Activated naive CD4-positive, alpha-beta T cell treated with anti-CD3 and anti-CD28 coated beads for 36 hours (primary cell): ENCODE measurements around the gene LUZP2. TPM values are rescaled to one million over a fixed set of nuclear protein-coding genes. Genes with fewer than 3 reads are reported as not detected.

ENCODE experiments used
- CTCF ChIA-PET: fragments of 350-600 bp; sonication (Branson Sonifier 250); formaldehyde crosslinking; loops from one replicate; lab custom pipeline; 2021; ENCODE audit warnings: antibody characterized with exemption; lab: Charles Lee
- DNase-seq: peaks from one replicate; pipeline ENCODE4 v3.0.0-alpha.2; 2020
- H3K27ac Mint-ChIP-seq: one replicate; pipeline ENCODE4 v1.8.0; 2021; ENCODE audit warnings: mild to moderate bottlenecking, mixed read lengths
- H3K27me3 Mint-ChIP-seq: one replicate; pipeline ENCODE4 v1.8.0; 2021; ENCODE audit warnings: low read depth, mixed read lengths
- H3K36me3 Mint-ChIP-seq: one replicate; pipeline ENCODE4 v1.8.0; 2021; ENCODE audit warnings: low read depth, mixed read lengths
- H3K4me1 Mint-ChIP-seq: one replicate; pipeline ENCODE4 v1.8.0; 2021; ENCODE audit warnings: low read depth, mixed read lengths
- H3K4me3 Mint-ChIP-seq: one replicate; pipeline ENCODE4 v1.8.0; 2021; ENCODE audit warnings: mild to moderate bottlenecking, moderate library complexity, mixed read lengths
- H3K9me3 Mint-ChIP-seq: one replicate; pipeline ENCODE4 v1.8.0; 2021; ENCODE audit warnings: mixed read lengths
- intact Hi-C: fragments of 100-400 bp; cut with micrococcal nuclease; formaldehyde crosslinking; loops from one replicate; pipeline ENCODE4 v1.15.1; 2023
- total RNA-seq, 2 experiments: library from RNA; stranded (reverse); gene quantifications; one replicate each; pipeline ENCODE4 v1.2.3, GENCODE V29; 2021

The LUZP2 gene
- total RNA-seq, 2 experiments from 2014 or later: not detected

DNA sequence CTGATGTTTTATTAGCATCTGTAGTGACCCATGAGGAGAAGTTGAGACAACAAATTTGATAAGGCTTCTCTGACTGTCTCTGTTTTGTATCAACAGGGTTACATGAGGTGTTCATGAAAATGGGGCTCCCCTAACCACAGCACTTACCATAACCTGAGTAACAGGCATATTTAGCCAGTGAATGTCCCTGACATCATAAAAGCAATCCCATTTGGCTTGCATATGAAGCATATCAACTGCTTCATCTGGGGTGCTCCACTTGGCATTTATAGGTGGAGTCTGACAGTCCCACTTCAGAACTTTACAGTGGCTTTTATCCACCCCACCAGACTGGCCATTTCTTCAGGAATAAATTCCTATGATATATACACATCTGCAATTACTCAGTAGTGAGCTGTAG lies 257.6 kb downstream of the LUZP2 start:
- H3K9me3 Mint-ChIP-seq: no peaks in the 10 kb centered on the region
- H3K4me3 Mint-ChIP-seq: no peak overlapping the region
- H3K27me3 Mint-ChIP-seq: no peaks in the 10 kb centered on the region
- DNase-seq: no peak
- H3K27ac Mint-ChIP-seq: no peak overlapping the region
- no peaks in the 10 kb centered on the region for H3K36me3 Mint-ChIP-seq
- intact Hi-C loops: no loop called here
- no peaks in the 10 kb centered on the region for H3K4me1 Mint-ChIP-seq
- CTCF ChIA-PET: no interaction called here

DNA sequence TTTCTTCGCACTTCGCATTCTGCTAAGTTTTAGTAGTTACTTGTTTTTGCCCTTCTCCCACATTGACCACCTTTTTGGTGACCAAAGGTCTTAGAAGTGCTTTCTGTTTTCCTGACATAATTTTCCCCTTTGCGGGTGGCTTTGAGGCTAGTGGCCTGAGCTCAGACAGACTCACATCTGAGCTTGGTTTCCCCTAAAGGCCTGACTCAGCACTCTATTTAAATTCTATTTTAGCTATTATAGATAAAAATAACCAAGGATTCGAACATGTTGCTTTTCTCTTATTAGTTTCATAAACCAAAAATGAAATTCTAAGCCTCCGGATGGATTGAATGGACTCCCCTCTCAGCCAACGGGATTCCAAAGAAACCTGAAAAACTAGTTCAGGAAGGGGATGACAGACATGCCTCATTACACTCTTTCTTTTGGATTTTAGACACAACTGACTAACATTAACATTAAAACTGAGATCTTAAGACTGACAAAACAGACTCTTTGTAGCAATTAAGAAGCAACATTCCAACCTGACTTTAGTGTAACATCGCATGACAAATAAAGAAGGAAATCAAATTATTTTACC lies 258.5 kb downstream of the LUZP2 start:
- H3K9me3 Mint-ChIP-seq: no peaks in the 10 kb centered on the region
- DNase-seq: no peak
- intact Hi-C loops: no loop called here
- CTCF ChIA-PET: no interaction called here
- H3K27ac Mint-ChIP-seq: no peak overlapping the region
- no peak overlapping the region for H3K4me3 Mint-ChIP-seq
- no peaks in the 10 kb centered on the region for H3K36me3 Mint-ChIP-seq
- H3K27me3 Mint-ChIP-seq: no peaks in the 10 kb centered on the region
- no peaks in the 10 kb centered on the region for H3K4me1 Mint-ChIP-seq

- no peaks in the 10 kb centered on the region for H3K9me3 Mint-ChIP-seq
- no peaks in the 10 kb centered on the region for H3K4me1 Mint-ChIP-seq
- H3K27me3 Mint-ChIP-seq: no peaks in the 10 kb centered on the region
- intact Hi-C loops: no loop called here
- H3K27ac Mint-ChIP-seq: no peak overlapping the region
- H3K36me3 Mint-ChIP-seq: no peaks in the 10 kb centered on the region
- H3K4me3 Mint-ChIP-seq: no peak overlapping the region
- DNase-seq: no peak
- CTCF ChIA-PET: no interaction called here
Observed at GRCh38 chr11:24759742-24760141, 262.9 kb downstream of the LUZP2 start.

DNA sequence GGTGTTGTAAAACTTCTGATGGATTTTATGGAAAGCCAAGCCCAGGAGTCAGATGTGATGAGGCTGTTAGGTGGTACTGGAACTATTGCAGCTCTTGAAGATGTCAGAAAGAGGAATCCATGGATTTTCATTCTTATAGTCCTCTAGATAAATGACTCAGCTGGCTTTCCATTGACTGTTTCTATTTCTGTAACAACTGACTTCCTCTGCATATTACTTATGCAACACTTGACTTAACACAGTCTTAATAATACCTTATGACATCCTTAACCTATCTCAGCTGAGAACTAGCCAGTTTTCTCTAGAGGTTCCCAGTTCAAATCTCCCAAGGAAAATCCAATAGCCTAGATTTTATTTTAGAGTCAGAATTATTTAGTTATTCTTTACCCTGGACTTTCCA lies 263.8 kb downstream of the LUZP2 start:
- H3K27ac Mint-ChIP-seq: no peak overlapping the region

DNA sequence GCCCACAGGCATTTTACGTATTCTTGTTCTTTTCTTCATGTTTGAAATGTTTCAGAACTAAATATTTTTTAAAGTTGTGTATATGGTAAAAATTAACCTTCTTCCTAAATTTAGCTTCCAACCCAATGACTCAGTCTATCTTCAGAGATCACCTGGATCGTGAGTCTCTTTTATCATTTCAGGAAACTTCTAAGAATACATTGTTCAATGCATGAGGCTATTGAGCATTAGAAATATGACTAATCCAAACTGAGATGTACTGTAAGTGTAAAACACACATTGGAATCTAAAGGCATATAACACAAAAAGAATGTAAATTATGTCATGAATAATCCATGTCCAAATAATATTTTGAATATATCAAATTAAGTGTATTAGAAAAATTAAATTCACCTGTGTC lies 265.2 kb downstream of the LUZP2 start:
- H3K27ac Mint-ChIP-seq: no peak overlapping the region
- H3K4me1 Mint-ChIP-seq: no peaks in the 10 kb centered on the region
- no peak overlapping the region for H3K4me3 Mint-ChIP-seq
- no peaks in the 10 kb centered on the region for H3K36me3 Mint-ChIP-seq
- no peaks in the 10 kb centered on the region for H3K9me3 Mint-ChIP-seq
- intact Hi-C loops: no loop called here
- DNase-seq: no peak
- CTCF ChIA-PET: no interaction called here
- no peaks in the 10 kb centered on the region for H3K27me3 Mint-ChIP-seq

More for the DNA sequence above, 263.8 kb downstream of the LUZP2 start:
- no peaks in the 10 kb centered on the region for H3K36me3 Mint-ChIP-seq
- no peaks in the 10 kb centered on the region for H3K9me3 Mint-ChIP-seq
- no peak for DNase-seq
- intact Hi-C loops: no loop called here
- no peak overlapping the region for H3K4me3 Mint-ChIP-seq
- no peaks in the 10 kb centered on the region for H3K27me3 Mint-ChIP-seq
- H3K4me1 Mint-ChIP-seq: no peaks in the 10 kb centered on the region
- CTCF ChIA-PET: no interaction called here

DNA sequence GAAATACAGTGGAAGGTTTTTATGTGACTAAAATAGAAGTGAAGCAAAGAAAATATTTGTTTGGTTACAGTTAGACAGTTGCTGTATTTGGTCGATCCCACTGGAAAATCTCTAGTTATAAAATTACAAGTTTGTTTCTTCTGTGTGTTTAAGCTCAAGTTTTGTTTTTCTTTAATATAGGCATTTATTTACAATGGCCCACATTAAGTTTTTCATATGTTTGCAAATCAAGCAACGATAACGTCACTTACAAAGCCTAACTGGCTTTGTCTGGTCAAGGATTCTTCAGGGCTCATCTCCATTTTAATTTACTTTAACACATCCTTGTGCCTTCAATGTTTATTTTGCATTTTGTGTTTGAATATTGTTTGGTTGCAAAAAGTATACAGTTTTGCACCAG lies 270.6 kb downstream of the LUZP2 start:
- intact Hi-C loops: no loop called here
- Mint-ChIP-seq H3K4me1 (no peaks in the 10 kb centered on the region), H3K27me3 (no peaks in the 10 kb centered on the region), H3K9me3 (peaks cover 9% of the 10 kb centered on the region), H3K36me3 (no peaks in the 10 kb centered on the region), H3K27ac (no peak overlapping the region), H3K4me3 (no peak overlapping the region)
- DNase-seq: no peak
- CTCF ChIA-PET: no interaction called here

DNA sequence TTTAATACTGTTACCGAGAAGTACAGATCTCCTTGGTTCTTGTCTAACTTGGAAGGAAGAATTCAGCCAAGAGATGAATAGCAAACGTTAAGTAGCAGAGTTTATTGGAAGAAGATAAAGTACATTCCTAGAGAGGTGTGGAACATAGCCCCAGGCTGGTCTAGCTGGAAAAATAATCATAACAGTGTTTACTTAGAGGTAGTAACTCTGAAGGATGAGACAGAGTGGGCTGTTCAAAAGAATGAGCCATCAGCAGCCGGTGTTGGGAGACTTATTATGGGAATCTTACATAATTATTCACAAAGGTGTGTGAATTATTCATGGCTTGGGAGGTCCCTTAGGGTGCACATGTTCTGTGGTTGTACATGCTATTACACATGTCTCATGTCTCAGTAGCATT lies 276.5 kb downstream of the LUZP2 start:
- Mint-ChIP-seq H3K4me3 (no peak overlapping the region), H3K4me1 (no peaks in the 10 kb centered on the region), H3K27me3 (no peaks in the 10 kb centered on the region), H3K36me3 (no peaks in the 10 kb centered on the region), H3K27ac (no peak overlapping the region), H3K9me3 (peaks cover 7% of the 10 kb centered on the region)
- no peak for DNase-seq
- intact Hi-C loops: no loop called here
- CTCF ChIA-PET: no interaction called here

DNA sequence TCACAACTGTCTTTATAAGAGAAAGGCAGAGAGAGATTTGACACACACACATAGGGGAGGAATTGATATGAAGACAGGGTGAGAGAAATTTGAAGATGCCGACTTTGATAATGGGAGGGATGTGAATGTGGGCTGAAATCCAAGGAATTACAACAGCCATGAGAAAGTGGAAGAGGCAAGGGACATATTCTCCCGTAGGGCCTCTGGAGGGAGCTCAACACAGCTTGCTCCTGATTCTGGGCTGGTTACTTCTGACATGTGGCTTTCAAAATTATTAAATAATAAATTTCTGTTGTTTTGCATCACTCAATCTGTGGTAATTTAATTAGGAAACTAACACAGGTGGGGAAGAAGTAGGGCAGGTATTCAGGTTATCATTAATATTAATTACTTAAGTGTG lies 282.9 kb downstream of the LUZP2 start:
- Mint-ChIP-seq H3K4me1 (no peaks in the 10 kb centered on the region), H3K36me3 (no peaks in the 10 kb centered on the region), H3K27me3 (no peaks in the 10 kb centered on the region), H3K27ac (no peak overlapping the region), H3K4me3 (no peak overlapping the region), H3K9me3 (peaks cover 2% of the 10 kb centered on the region)
- no peak for DNase-seq
- CTCF ChIA-PET: no interaction called here
- intact Hi-C loops: no loop called here

DNA sequence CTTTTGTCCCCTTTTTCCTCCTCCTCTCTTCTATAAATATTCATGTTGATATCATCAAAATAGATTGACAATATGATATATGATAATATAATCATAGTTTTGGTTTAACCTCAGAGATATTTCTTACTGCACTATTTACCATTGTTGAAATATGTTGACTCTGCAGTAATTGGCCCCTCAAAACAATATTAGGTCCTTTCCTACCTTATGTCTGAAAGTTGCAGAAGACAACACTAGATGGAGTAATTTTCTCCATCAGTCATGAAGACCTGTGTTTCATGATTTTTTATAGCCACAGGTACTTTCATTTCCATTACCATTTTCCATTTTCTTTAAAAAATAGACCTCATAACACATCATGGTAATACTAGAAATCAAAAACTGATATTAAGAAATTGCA lies 284.4 kb downstream of the LUZP2 start:
- CTCF ChIA-PET: interaction anchor here (0.5 kb wide), 1 partner anchor 44 kb away, joined by 3 read pairs; no protein-coding TSS in a partner anchor
- intact Hi-C loops: no loop called here
- Mint-ChIP-seq H3K4me3 (no peak overlapping the region), H3K27ac (no peak overlapping the region), H3K4me1 (no peaks in the 10 kb centered on the region), H3K9me3 (peaks cover 4% of the 10 kb centered on the region), H3K27me3 (no peaks in the 10 kb centered on the region), H3K36me3 (no peaks in the 10 kb centered on the region)
- no peak for DNase-seq

DNA sequence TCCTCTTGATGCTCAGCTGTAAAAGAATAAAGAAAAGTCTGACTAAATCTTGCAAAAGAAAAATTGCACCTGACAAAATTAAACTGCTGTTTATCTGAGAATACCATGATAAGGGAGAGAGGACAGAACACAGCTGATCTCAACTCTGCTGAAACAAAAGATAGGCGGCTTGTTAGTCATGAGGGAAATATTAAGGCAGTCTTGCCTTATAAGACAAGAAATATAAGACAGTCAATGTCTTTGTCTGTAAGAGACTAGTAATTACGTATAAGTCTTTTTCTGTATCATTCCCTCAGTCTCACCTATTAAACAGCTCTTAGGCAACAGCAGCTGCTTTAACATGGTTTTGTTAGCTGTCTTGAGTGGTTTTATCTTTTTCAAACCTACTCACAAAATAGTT lies 296.6 kb downstream of the LUZP2 start:
- DNase-seq: no peak
- CTCF ChIA-PET: no interaction called here
- no peak overlapping the region for H3K27ac Mint-ChIP-seq
- H3K4me3 Mint-ChIP-seq: no peak overlapping the region
- no peaks in the 10 kb centered on the region for H3K36me3 Mint-ChIP-seq
- H3K27me3 Mint-ChIP-seq: no peaks in the 10 kb centered on the region
- H3K9me3 Mint-ChIP-seq: peaks cover 4% of the 10 kb centered on the region
- intact Hi-C loops: no loop called here
- no peaks in the 10 kb centered on the region for H3K4me1 Mint-ChIP-seq

DNA sequence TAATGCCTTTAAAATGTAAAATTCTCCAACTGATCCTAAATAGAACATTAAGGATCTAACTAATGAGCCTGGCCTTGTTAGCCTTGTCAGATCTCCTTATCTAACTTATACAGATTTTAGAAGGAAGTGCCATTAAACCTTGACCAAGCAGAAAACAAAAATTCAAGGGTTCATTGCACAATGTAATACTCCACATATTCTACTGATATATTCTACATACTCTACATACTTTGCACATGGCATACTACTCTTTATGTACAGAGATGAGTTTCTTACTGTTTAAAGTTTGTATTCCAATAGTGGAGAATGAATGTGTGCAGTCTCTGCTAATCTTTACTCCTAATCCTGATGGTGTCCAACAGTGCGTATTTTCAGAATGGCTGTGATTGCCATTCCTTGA lies 297.2 kb downstream of the LUZP2 start:
- no peaks in the 10 kb centered on the region for H3K27me3 Mint-ChIP-seq
- H3K4me3 Mint-ChIP-seq: no peak overlapping the region
- no peaks in the 10 kb centered on the region for H3K36me3 Mint-ChIP-seq
- no peak overlapping the region for H3K27ac Mint-ChIP-seq
- intact Hi-C loops: no loop called here
- no peak for DNase-seq
- peaks cover 3% of the 10 kb centered on the region for H3K9me3 Mint-ChIP-seq
- CTCF ChIA-PET: no interaction called here
- H3K4me1 Mint-ChIP-seq: no peaks in the 10 kb centered on the region

DNA sequence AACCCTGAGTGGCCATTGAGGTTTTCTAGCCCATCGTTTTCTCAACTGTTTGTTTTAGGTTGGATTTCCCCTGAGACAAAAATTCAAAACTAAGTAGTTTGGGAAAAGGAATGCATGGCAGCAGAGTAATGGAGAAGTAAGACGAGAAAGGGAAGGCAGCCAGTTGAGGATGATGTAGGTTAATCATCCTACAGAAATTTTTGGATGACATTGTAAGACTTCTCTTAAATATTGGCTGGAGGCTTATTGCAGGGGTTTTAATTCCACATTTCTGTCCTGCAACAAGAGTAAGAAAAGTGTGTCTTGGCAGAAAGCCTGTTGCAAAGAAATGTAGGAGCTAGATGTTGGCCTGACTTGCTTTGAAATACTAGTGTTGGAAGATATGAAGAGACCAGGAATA lies 308.8 kb downstream of the LUZP2 start:
- intact Hi-C loops: no loop called here
- H3K27me3 Mint-ChIP-seq: no peaks in the 10 kb centered on the region
- no peak for DNase-seq
- H3K36me3 Mint-ChIP-seq: no peaks in the 10 kb centered on the region
- H3K4me3 Mint-ChIP-seq: no peak overlapping the region
- H3K4me1 Mint-ChIP-seq: no peaks in the 10 kb centered on the region
- CTCF ChIA-PET: no interaction called here
- H3K9me3 Mint-ChIP-seq: peaks cover 8% of the 10 kb centered on the region
- H3K27ac Mint-ChIP-seq: no peak overlapping the region

DNA sequence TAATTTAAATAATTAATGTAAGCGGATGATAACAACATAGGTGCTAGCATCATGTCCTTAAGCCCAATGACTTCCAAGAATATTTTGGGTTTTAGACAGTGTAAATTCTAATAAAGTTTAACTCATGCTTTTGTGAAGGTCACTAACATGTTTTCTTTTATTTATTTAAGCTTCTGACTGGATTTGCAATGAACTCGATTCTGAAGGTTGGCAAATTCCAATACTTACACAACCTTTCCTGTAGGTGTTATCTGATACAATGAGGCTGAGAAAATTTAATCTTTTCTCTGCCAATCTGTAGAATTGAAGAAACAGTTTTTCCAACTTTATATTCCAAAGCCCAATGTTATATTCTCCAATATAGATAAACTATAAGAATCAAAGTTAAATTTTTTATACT lies 311.3 kb downstream of the LUZP2 start:
- intact Hi-C loops: no loop called here
- Mint-ChIP-seq H3K36me3 (no peaks in the 10 kb centered on the region), H3K27me3 (no peaks in the 10 kb centered on the region), H3K27ac (no peak overlapping the region), H3K4me1 (no peaks in the 10 kb centered on the region), H3K9me3 (peaks cover 8% of the 10 kb centered on the region), H3K4me3 (no peak overlapping the region)
- CTCF ChIA-PET: no interaction called here
- no peak for DNase-seq

DNA sequence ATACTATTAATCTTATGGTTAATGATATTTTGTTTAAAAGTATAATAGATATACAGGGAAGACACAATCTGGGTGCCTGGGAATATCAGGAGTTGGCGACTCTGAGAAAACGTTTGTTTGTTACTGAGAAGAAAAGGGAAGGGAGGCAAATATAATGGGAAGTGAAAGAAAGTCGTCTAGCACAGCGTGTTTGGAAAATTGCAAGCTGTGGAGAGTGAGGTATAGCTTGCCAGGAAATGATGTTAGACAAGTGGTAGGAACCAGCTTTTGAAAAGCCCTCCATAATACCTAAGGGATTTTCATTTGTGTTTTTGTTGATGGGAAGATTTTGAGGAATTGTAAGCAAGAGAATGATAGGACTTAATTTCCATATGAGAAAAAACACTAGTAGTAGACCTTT lies 322.2 kb downstream of the LUZP2 start:
- Mint-ChIP-seq H3K4me3 (no peak overlapping the region), H3K27ac (no peak overlapping the region), H3K36me3 (no peaks in the 10 kb centered on the region), H3K4me1 (no peaks in the 10 kb centered on the region), H3K9me3 (peaks cover 3% of the 10 kb centered on the region), H3K27me3 (no peaks in the 10 kb centered on the region)
- no peak for DNase-seq
- intact Hi-C loops: no loop called here
- CTCF ChIA-PET: no interaction called here
